Activated effector memory CD4-positive, alpha-beta T cell treated with Interleukin-2 at 50 U/mL for 16 hours (primary cell): ENCODE measurements around the gene SOX5.
"Not testable (repeated sequence)": the region's sequence is repeated elsewhere in the genome, so short reads cannot be mapped to it uniquely, and the experiment has no call there.

Experiments
- DNase-seq: peaks from one replicate; pipeline ENCODE4 v3.0.0-alpha.2; 2020

SOX5 gene

DNA sequence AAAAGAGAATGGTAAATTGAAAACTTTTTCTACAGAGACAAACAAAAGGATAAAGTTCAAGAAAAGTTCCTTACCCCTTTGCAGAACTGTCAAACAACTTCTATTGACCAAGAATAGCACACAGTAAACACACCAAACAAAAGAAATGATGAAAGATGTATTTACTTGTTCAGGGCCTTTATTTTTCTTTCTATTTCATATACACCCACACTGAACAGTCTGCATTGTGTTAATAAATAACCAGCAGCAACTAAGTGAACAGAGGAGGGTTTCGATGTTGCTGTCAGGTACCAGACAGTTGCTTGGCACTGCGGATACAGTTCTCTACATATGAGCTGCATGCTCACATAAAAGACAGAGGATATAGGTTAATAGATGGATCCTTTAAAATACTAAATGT is 122.1 kb downstream of the SOX5 start:
- no peak for DNase-seq

- not testable (repeated sequence) for DNase-seq
These were observed 124.3 kb downstream of the SOX5 start for GRCh38 chr12:23825124-23825523.

GRCh38 chr12:23824358-23824757 is 125.1 kb downstream of the SOX5 start:
- no peak for DNase-seq

- DNase-seq, result not testable (repeated sequence)
These were observed 126.6 kb downstream of the SOX5 start for GRCh38 chr12:23822883-23823282.

- no peak for DNase-seq
These were observed 132.1 kb downstream of the SOX5 start for GRCh38 chr12:23817345-23817744.

DNA sequence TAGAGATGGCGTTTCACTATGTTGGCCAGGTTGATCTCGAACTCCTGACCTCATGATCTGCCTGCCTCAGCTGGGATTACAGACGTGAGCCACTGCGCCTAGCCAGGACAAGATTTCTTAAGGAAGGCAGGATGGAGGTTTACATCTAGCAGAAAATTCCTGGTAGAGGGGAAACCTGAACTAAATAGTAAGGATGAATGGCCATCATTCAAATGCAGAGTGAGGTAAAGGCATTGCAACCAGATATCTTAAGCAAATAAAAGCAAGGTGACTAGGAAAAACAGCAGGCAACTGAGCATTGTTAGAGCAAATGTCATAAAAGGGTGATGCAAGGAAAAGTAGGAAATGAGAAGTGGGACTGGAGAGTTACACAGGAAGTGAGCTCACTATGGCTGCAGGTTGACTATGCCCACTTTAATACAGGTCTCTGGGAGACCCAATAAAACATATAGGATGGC is 133.0 kb downstream of the SOX5 start:
- DNase-seq, result no peak

GRCh38 chr12:23815810-23816209 is 133.7 kb downstream of the SOX5 start:
- no peak for DNase-seq

DNA sequence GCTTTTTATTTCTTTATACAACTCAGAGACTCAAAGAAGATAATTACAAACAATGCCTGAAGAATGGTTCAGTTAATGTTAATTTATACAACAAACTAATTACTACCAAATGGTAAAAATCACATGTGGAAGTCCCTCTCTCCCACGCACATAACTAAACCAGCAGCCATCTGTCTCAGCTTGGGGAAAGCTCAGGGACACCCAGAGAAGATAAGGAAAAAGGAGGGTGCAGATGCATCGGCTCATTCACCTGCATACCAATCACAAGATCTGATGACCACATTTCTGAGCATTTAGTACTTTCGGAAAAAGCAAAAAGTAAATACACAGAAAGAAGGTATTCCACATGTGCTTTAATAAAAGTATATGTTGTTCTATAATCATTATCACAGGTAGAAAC is 136.3 kb downstream of the SOX5 start:
- DNase-seq, result no peak

GRCh38 chr12:23810329-23810902 is 139.1 kb downstream of the SOX5 start:
- no peak for DNase-seq

GRCh38 chr12:23803540-23803939 is 145.9 kb downstream of the SOX5 start:
- no peak for DNase-seq

- DNase-seq, result no peak
These were observed 154.0 kb downstream of the SOX5 start for GRCh38 chr12:23795494-23795893.

DNA sequence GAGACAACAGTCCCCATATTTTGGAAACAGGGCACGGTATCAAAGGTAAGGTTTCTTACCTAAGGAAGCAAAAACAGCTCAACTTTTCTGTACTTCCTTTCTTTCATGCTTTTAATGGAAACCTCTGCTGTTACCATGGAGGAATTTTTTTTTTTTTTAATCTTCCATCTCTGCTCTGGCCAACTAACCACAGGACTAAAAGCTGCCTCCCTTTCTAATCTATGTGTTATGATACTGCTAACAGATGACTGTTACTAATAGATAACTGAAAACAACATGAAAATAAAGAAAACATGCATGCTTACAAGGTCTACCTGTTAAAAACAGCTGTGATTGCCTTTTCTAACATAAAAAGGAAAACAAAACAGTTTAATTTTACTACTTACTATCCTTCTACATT is 168.4 kb downstream of the SOX5 start:
- no peak for DNase-seq

DNA sequence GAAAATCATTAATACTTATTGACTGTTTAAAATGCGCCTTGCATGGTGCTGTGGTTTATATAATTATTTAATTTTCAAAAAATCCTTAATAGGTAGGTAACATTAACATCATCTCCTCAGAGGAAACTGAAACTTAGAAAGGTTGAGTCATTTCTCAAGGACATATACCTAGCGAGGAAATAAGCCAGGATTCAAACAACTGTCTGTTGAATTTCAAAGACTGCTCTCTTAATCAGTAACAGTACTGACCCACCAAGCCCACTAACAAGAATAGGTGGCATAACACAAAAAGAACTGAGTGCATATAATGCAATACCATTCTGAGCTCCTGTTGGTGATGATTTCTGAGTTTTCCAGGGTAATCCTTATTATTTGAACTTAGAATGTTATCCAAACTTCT is 174.3 kb downstream of the SOX5 start:
- DNase-seq, result no peak

- DNase-seq, result no peak
These were observed 178.1 kb downstream of the SOX5 start for GRCh38 chr12:23771240-23771949.

GRCh38 chr12:23770202-23770938 is 179.1 kb downstream of the SOX5 start:
- no peak for DNase-seq

GRCh38 chr12:23767834-23768233 is 181.6 kb downstream of the SOX5 start:
- no peak for DNase-seq

GRCh38 chr12:23763724-23764123 is 185.7 kb downstream of the SOX5 start:
- no peak for DNase-seq

- no peak for DNase-seq
These were observed 189.0 kb downstream of the SOX5 start for GRCh38 chr12:23760495-23760894.

GRCh38 chr12:23758608-23759007 is 190.9 kb downstream of the SOX5 start:
- no peak for DNase-seq

DNA sequence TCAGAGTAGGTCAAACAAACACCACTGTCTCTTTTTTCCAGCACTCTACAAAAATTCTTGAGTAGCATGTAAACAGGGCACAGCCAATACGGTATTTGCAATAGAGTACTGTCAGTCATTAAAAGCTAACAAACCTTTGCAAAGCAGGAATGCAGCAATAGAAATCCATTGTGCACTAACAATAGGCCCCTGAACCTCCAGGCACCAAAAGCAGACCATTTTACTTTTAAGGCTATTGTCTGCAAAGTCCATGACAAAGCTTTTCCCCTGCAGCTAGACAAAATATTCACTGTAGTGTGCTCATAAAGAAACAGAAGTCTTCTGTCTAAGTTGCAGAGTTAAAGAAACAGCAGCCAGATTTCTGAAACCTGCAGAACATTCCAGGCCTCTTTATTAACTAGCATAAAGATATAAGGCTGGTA is 191.9 kb downstream of the SOX5 start:
- DNase-seq, result no peak

DNA sequence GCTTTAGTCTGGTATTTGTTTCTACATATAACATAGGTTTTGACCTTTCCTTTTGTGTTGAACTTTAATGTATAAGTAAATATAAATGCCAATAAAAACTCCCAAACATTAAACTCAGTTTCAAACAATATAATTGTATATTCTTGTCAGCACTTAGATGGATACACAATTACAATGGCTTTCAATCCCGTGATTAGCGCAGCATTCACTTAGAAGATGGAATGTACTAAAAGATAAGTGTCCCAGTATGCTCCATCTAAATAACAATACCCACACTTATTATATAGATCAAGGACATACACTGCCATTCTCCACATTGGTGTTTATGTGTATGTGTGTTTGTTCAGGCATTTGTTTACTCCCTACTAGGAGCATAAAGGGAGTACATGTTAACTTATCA is 193.1 kb downstream of the SOX5 start:
- no peak for DNase-seq

- DNase-seq, result no peak
These were observed 195.7 kb downstream of the SOX5 start for GRCh38 chr12:23753628-23754365.

- DNase-seq, result no peak
These were observed 197.2 kb downstream of the SOX5 start for GRCh38 chr12:23752245-23752644.
